ENCODE measurements around the gene TRDN.
"Not testable (repeated sequence)": the region's sequence is repeated elsewhere in the genome, so short reads cannot be mapped to it uniquely, and the experiment has no call there.

TRDN gene

DNA sequence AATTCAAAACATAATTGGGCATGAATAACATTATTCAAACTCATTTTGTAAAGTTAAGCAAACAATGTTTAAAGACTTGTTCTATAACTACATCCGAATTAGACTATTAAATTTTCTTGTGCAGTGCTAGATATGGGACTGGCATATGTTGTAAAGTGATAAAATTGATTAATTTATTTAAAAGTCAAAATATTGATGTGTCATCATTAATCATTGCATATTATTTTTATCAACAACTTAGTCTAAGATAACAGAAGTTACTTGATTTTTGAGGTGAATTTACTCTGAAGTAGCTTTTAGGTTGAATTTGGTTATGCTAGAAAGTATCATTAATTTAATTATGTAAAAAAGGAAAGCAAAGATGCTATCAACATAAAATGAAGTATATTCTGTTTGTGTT, 396.1 kb downstream of the TRDN start:
- TF ChIP-seq, protein P1, sequence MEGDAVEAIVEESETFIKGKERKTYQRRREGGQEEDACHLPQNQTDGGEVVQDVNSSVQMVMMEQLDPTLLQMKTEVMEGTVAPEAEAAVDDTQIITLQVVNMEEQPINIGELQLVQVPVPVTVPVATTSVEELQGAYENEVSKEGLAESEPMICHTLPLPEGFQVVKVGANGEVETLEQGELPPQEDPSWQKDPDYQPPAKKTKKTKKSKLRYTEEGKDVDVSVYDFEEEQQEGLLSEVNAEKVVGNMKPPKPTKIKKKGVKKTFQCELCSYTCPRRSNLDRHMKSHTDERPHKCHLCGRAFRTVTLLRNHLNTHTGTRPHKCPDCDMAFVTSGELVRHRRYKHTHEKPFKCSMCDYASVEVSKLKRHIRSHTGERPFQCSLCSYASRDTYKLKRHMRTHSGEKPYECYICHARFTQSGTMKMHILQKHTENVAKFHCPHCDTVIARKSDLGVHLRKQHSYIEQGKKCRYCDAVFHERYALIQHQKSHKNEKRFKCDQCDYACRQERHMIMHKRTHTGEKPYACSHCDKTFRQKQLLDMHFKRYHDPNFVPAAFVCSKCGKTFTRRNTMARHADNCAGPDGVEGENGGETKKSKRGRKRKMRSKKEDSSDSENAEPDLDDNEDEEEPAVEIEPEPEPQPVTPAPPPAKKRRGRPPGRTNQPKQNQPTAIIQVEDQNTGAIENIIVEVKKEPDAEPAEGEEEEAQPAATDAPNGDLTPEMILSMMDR (IDR thresholded peaks at IDR 0.05; ENCODE audit: low read depth, low read length) = no peak
- no peak overlapping the region for H3K4me3 ChIP-seq (replicated peaks in 1 of 2; ENCODE audit: low read depth in 2 of 2, low read length in 2 of 2)
- no peak for DNase-seq (ENCODE audit: low read depth in 2 of 2)

DNA sequence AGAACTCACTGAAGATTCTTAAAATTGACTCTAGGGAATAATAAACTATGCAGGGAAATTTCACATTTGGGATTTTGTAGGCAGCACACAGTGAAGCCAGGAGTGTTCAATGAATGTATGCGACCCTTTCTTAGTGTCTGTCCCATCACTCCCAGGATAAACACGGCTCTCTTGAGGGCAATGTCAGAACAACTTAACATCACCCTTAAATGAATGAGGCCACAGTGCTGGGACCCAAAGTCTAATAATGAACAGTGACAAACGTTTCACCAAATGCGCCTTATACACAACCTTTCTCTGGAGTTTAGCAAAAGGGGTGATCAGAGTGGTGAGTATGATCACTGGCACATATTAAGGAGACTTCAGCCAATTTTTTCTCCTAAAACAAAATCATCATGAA, 403.4 kb downstream of the TRDN start:
- no peak for DNase-seq (ENCODE audit: low read depth in 2 of 2)
- H3K4me3 ChIP-seq (replicated peaks in 1 of 2; ENCODE audit: low read depth in 2 of 2, low read length in 2 of 2) = no peak overlapping the region
- TF ChIP-seq, protein P1 (IDR thresholded peaks at IDR 0.05; ENCODE audit: low read depth, low read length) = no peak

DNA sequence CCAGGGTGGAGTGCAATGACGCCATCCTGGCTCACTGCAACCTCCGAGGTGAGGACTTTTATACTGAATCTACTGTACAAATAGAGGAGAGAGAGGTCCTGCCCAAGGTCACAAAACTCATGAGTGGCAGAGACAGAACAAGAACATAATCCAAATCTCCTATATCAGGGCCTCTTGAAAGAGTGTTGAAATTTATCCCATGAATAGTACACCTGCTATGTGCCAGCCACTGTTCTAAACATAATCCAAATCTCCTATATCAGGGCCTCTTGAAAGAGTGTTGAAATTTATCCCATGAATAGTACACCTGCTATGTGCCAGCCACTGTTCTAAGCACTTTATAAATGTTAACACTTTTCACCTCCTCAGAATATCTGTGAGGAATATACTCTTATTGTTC, 409.0 kb downstream of the TRDN start:
- DNase-seq (ENCODE audit: low read depth in 2 of 2); H3K4me3 ChIP-seq (replicated peaks in 1 of 2; ENCODE audit: low read depth in 2 of 2, low read length in 2 of 2): not testable (repeated sequence)

DNA sequence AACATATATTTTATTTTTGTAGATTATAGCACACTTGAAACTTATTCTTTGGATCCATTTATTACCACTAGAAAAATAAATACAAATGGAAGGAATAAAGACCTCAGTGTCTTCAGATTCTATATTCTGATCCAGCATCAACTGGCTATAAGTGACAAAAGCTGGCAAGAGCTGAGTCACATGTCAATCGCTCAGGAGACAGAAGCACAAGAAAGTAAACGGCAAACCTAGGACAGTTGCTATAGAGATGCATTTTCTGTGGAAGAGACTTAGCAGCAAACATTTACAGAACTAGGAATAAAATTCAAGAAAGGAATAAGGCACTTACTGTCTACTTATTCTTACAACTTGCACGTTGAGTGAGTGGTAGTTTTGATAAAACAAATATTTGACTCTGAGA, 410.4 kb downstream of the TRDN start:
- TF ChIP-seq, protein P1 (IDR thresholded peaks at IDR 0.05; ENCODE audit: low read depth, low read length) = no peak
- no peak overlapping the region for H3K4me3 ChIP-seq (replicated peaks in 1 of 2; ENCODE audit: low read depth in 2 of 2, low read length in 2 of 2)
- no peak for DNase-seq (ENCODE audit: low read depth in 2 of 2)

DNA sequence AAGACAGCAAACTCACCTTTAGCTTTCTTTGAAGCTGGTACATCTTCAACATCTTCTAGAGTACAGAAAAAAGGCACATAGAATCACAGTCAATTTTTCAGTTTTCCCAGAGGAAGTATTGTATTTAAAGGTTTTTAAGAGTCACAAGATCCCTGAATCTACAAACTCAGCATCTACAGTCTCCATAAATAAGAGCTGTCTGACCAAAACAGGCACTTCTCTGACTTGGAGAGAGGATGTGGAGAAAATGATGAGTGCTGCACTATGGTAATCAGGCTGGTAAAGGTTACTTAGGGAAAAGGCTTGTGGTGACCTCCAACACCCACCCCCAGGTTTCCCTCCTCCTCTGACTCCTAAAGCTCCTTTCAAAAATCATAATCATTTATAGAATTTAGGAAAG, 412.7 kb downstream of the TRDN start:
- DNase-seq (ENCODE audit: low read depth in 2 of 2) = no peak
- TF ChIP-seq, protein P1 (IDR thresholded peaks at IDR 0.05; ENCODE audit: low read depth, low read length) = no peak
- no peak overlapping the region for H3K4me3 ChIP-seq (replicated peaks in 1 of 2; ENCODE audit: low read depth in 2 of 2, low read length in 2 of 2)

DNA sequence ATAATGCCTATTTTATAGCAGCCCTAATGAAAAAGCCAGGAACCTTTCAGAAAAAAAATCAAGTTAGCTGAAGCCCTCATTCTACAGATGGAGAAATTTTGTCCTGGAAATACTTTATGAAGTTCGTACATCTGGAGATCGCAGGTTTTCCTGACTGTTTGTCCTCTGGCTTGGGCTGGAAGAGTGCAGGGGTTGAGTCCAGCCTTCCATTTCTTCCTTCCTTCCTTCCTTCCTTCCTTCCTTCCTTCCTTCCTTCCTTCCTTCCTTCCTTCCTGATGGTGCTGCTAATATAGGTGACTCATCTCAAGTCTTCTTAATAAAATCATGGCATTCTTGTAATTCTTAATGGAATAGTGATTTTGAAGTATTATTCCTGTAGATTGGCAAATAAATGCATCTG, 413.3 kb downstream of the TRDN start:
- no peak for DNase-seq (ENCODE audit: low read depth in 2 of 2)
- H3K4me3 ChIP-seq (replicated peaks in 1 of 2; ENCODE audit: low read depth in 2 of 2, low read length in 2 of 2) = no peak overlapping the region
- TF ChIP-seq, protein P1 (IDR thresholded peaks at IDR 0.05; ENCODE audit: low read depth, low read length) = no peak

DNA sequence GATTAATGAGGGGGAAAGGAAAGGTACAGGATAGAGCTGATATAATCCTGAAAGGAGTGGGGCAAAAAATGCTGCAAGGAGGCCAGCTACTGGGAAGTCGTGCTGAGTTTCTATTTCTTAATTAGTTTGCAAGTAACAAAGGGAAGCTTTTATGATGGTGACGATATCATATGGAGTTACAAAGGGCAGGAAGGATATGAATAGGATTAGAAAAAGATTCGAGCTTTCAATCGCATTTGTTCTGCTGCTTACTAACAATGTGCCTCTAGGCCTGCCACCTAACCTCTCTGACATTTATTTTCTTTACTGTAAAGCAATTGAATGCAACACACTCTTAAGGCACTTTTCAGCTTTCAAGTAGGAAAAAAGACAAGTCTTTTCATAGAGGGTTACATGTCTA, 421.5 kb downstream of the TRDN start:
- no peak overlapping the region for H3K4me3 ChIP-seq (replicated peaks in 1 of 2; ENCODE audit: low read depth in 2 of 2, low read length in 2 of 2)
- no peak for DNase-seq (ENCODE audit: low read depth in 2 of 2)

More for the DNA sequence above, 421.5 kb downstream of the TRDN start:
- TF ChIP-seq, protein P1 (IDR thresholded peaks at IDR 0.05; ENCODE audit: low read depth, low read length) = no peak

Data from cardiac fibroblast (primary cell).